Measurements from ENCODE around the gene MRNIP. TPM values are rescaled to one million over a fixed set of nuclear protein-coding genes. Genes with fewer than 3 reads are reported as not detected.
"Not testable (repeated sequence)": the region's sequence is repeated elsewhere in the genome, so short reads cannot be mapped to it uniquely, and the experiment has no call there.

MRNIP gene
- total and polyA plus RNA-seq, 5 donors, result 12.3 to 20.5 (median 18.2) TPM

- DNase-seq (peak in 1 of 3 donors; percentile 52), ATAC-seq (no peak)
- no peaks in the 10 kb centered on the region for H3K27me3 ChIP-seq (ENCODE audit: control insufficient read depth, insufficient read depth)
- H3K4me1 ChIP-seq (ENCODE audit: control insufficient read depth, insufficient read depth, low read length), result peaks cover 16% of the 10 kb centered on the region
- peak overlapping the region; percentile 3 for H3K4me3 ChIP-seq (ENCODE audit: low read length)
- WGBS, result 46% methylated on average over 3 of the region's 3 CpGs
- intact Hi-C loops (cut with DNase I), result loop anchor here in 1 of 4 donors (2.0 kb wide), 1 partner anchor 61 kb away; the partner anchor contains the start of gene MAML1
- H3K27ac ChIP-seq (ENCODE audit: low read length), result peak overlapping the region; percentile 5
- H3K9me3 ChIP-seq (ENCODE audit: control insufficient read depth, low read length), result no peaks in the 10 kb centered on the region
Observed at GRCh38 chr5:179794171-179794570, 64.4 kb downstream of the MRNIP start.

GRCh38 chr5:179793468-179794139, 65.0 kb downstream of the MRNIP start, which contains the start of gene LTC4S:
Gene LTC4S, plus strand, starts transcription at chr5:179793986. Its CDS starts 95 bp downstream, at chr5:179794081.
- H3K27ac ChIP-seq (ENCODE audit: low read length), result peak within 1 kb of the TSS; percentile 36
- peak; percentile 82 to 84 for ATAC-seq
- H3K4me3 ChIP-seq (ENCODE audit: low read length), result peak within 1 kb of the TSS; percentile 3
- peak; percentile 93 to 97 (median 96) for DNase-seq
- 9% methylated on average over 19 of the region's 19 CpGs for WGBS
- H3K4me1 ChIP-seq (ENCODE audit: control insufficient read depth, insufficient read depth, low read length), result peaks cover 16% of the 10 kb centered on the region
- no peaks in the 10 kb centered on the region for H3K9me3 ChIP-seq (ENCODE audit: control insufficient read depth, low read length)
- intact Hi-C loops (cut with DNase I), result loop anchor here in 1 of 4 donors (2.0 kb wide), 1 partner anchor 61 kb away; the partner anchor contains the start of gene MAML1
- H3K27me3 ChIP-seq (ENCODE audit: control insufficient read depth, insufficient read depth), result no peaks in the 10 kb centered on the region

- Histone ChIP-seq H3K27ac (ENCODE audit: low read length) (peak overlapping the region; percentile 36), H3K4me3 (ENCODE audit: low read length) (no peak overlapping the region), H3K4me1 (ENCODE audit: control insufficient read depth, insufficient read depth, low read length) (peaks cover 16% of the 10 kb centered on the region), H3K27me3 (ENCODE audit: control insufficient read depth, insufficient read depth) (no peaks in the 10 kb centered on the region), H3K9me3 (ENCODE audit: control insufficient read depth, low read length) (no peaks in the 10 kb centered on the region)
- intact Hi-C loops (cut with DNase I), result no loop called here
- ATAC-seq (peak; percentile 0 to 6), DNase-seq (peak in 2 of 3 donors; percentile 73 to 83)
- 70% methylated on average over 24 of the region's 24 CpGs for WGBS
Observed at GRCh38 chr5:179792612-179793467, 65.8 kb downstream of the MRNIP start.

- peaks cover 16% of the 10 kb centered on the region for H3K4me1 ChIP-seq (ENCODE audit: control insufficient read depth, insufficient read depth, low read length)
- intact Hi-C loops (cut with DNase I), result no loop called here
- H3K4me3 ChIP-seq (ENCODE audit: low read length), result no peak overlapping the region
- peak overlapping the region; percentile 36 for H3K27ac ChIP-seq (ENCODE audit: low read length)
- H3K9me3 ChIP-seq (ENCODE audit: control insufficient read depth, low read length), result no peaks in the 10 kb centered on the region
- DNase-seq (peak; percentile 51 to 88 (median 87)), ATAC-seq (peak; percentile 2 to 3)
- 48% methylated on average over 15 of the region's 15 CpGs for WGBS
- no peaks in the 10 kb centered on the region for H3K27me3 ChIP-seq (ENCODE audit: control insufficient read depth, insufficient read depth)
Observed at GRCh38 chr5:179791881-179792611, 66.6 kb downstream of the MRNIP start.

- DNase-seq; H3K4me3 ChIP-seq (ENCODE audit: low read length); ATAC-seq; H3K27me3 ChIP-seq (ENCODE audit: control insufficient read depth, insufficient read depth); H3K4me1 ChIP-seq (ENCODE audit: control insufficient read depth, insufficient read depth, low read length); H3K27ac ChIP-seq (ENCODE audit: low read length); intact Hi-C loops (cut with DNase I); H3K9me3 ChIP-seq (ENCODE audit: control insufficient read depth, low read length): not testable (repeated sequence)
- WGBS, result 97% methylated on average over 9 of the region's 9 CpGs
Observed at GRCh38 chr5:179789278-179789677, 69.3 kb downstream of the MRNIP start.

- Histone ChIP-seq H3K4me3 (ENCODE audit: low read length) (no peak overlapping the region), H3K27ac (ENCODE audit: low read length) (no peak overlapping the region), H3K4me1 (ENCODE audit: control insufficient read depth, insufficient read depth, low read length) (peaks cover 6% of the 10 kb centered on the region), H3K27me3 (ENCODE audit: control insufficient read depth, insufficient read depth) (no peaks in the 10 kb centered on the region), H3K9me3 (ENCODE audit: control insufficient read depth, low read length) (no peaks in the 10 kb centered on the region)
- intact Hi-C loops (cut with DNase I), result no loop called here
- ATAC-seq, result no peak
- peak in 1 of 3 donors; percentile 27 for DNase-seq
- 88% methylated on average over 7 of the region's 7 CpGs for WGBS
Observed at GRCh38 chr5:179788193-179788854, 70.3 kb downstream of the MRNIP start.

Small RNA genes within 50 kb of the gene (microRNA-seq; reads per million reads assigned to microRNA genes)
- gene MIR1229, result 1.1 to 1.3 reads per million in 2 donors

Other genes with a start within 250 kb of the MRNIP start
- gene HNRNPH1, start 235.1 kb downstream of the MRNIP start, total RNA-seq, result 100 to 1,000 TPM; 210 to 253 (median 233) TPM
- gene HNRNPH1, start 235.1 kb downstream of the MRNIP start, polyA plus RNA-seq, result 121 TPM
- gene CBY3, start 177.8 kb downstream of the MRNIP start, total RNA-seq, result not detected
- gene CBY3, start 177.8 kb downstream of the MRNIP start, polyA plus RNA-seq, result not detected
- gene CANX, start 159.8 kb downstream of the MRNIP start, total RNA-seq, result 100 to 1,000 TPM; 413 to 694 (median 527) TPM
- 119 TPM for gene CANX, start 159.8 kb downstream of the MRNIP start, polyA plus RNA-seq
- 10 to 100 TPM; 13.4 to 15.6 (median 14.6) TPM for gene MAML1, start 126.0 kb downstream of the MRNIP start, total RNA-seq
- 9.1 TPM for gene MAML1, start 126.0 kb downstream of the MRNIP start, polyA plus RNA-seq
- 10 to 100 TPM; 17.3 to 24.3 (median 22.6) TPM for gene LTC4S, start 64.8 kb downstream of the MRNIP start, total RNA-seq
- 18.6 TPM for gene LTC4S, start 64.8 kb downstream of the MRNIP start, polyA plus RNA-seq
- gene MGAT4B, start 52.0 kb downstream of the MRNIP start, total RNA-seq, result 10 to 100 TPM; 71.8 to 82.2 (median 80.9) TPM
- gene MGAT4B, start 52.0 kb downstream of the MRNIP start, polyA plus RNA-seq, result 56.7 TPM
- gene SQSTM1, start 37.9 kb downstream of the MRNIP start, total RNA-seq, result 100 to 1,000 TPM; 307 to 406 (median 370) TPM
- gene SQSTM1, start 37.9 kb downstream of the MRNIP start, polyA plus RNA-seq, result 257 TPM
- 10 to 100 TPM; 36.2 to 51.5 (median 45.2) TPM for gene TBC1D9B, start 49.1 kb upstream of the MRNIP start, total RNA-seq
- gene TBC1D9B, start 49.1 kb upstream of the MRNIP start, polyA plus RNA-seq, result 39.3 TPM
- 10 to 100 TPM; 42.7 to 51.6 (median 48.4) TPM for gene RNF130, start 212.9 kb upstream of the MRNIP start, total RNA-seq
- 40.8 TPM for gene RNF130, start 212.9 kb upstream of the MRNIP start, polyA plus RNA-seq